Hepatocyte (in vitro differentiated cells): ENCODE data around the gene SPECC1. TPM values are rescaled to one million over a fixed set of nuclear protein-coding genes. Genes with fewer than 3 reads are reported as not detected.

Experiments
- DNase-seq: peaks from one replicate; pipeline ENCODE4 v3.0.0-alpha.2; 2016; ENCODE audit warnings: low spot score
- H2AFZ ChIP-seq: fragments of 200-600 bp; sonication (generic); 2 replicates; pipeline ENCODE4 v1.6.0; 2016; ENCODE audit warnings: antibody characterized with exemption, mild to moderate bottlenecking
- H3K27ac ChIP-seq: fragments of 200-600 bp; sonication (generic); 2 replicates; pipeline ENCODE4 v1.5.1; 2016; ENCODE audit warnings: mild to moderate bottlenecking
- H3K27me3 ChIP-seq: fragments of 200-600 bp; sonication (generic); 2 replicates; pipeline ENCODE4 v1.6.1; 2016
- H3K36me3 ChIP-seq: fragments of 200-600 bp; sonication (generic); replicated peaks from 2 replicates; pipeline ENCODE4 v1.5.1; 2016; ENCODE audit warnings: low read depth; ENCODE audit not compliant: insufficient read depth
- H3K4me1 ChIP-seq: fragments of 200-600 bp; sonication (generic); 2 replicates; pipeline ENCODE4 v1.5.1; 2016; ENCODE audit warnings: mild to moderate bottlenecking, moderate library complexity; ENCODE audit not compliant: insufficient read depth
- H3K4me2 ChIP-seq: fragments of 200-600 bp; sonication (generic); 2 replicates; pipeline ENCODE4 v1.6.0; 2016
- H3K4me3 ChIP-seq: fragments of 200-600 bp; sonication (generic); 2 replicates; pipeline ENCODE4 v1.5.1; 2016; ENCODE audit warnings: mild to moderate bottlenecking
- H3K79me2 ChIP-seq: fragments of 200-600 bp; sonication (generic); 2 replicates; pipeline ENCODE4 v1.6.0; 2017; ENCODE audit warnings: mild to moderate bottlenecking
- H3K9me2 ChIP-seq: fragments of 200-600 bp; sonication (generic); replicated peaks from 2 replicates; pipeline ENCODE4 v1.6.0; 2017; ENCODE audit warnings: mild to moderate bottlenecking; ENCODE audit not compliant: insufficient read depth
- H3K9me3 ChIP-seq: fragments of 200-600 bp; sonication (generic); 2 replicates; pipeline ENCODE4 v1.5.1; 2016; ENCODE audit warnings: low read depth, mild to moderate bottlenecking
- H4K20me1 ChIP-seq: fragments of 200-600 bp; sonication (generic); 2 replicates; pipeline ENCODE4 v1.6.0; 2016; ENCODE audit warnings: mild to moderate bottlenecking; ENCODE audit not compliant: insufficient read depth, poor library complexity, severe bottlenecking
- EZH2 ChIP-seq: fragments of 200-600 bp; sonication (generic); IDR thresholded peaks from 2 replicates; pipeline ENCODE4 v1.6.1; 2016; ENCODE audit warnings: antibody characterized with exemption, mild to moderate bottlenecking, borderline replicate concordance
- EZH2phosphoT487 ChIP-seq: fragments of 200-600 bp; sonication (generic); IDR thresholded peaks from one replicate; pipeline ENCODE4 v1.6.1; 2018; ENCODE audit warnings: antibody characterized with exemption, mild to moderate bottlenecking, low read depth, moderate library complexity; ENCODE audit not compliant: unreplicated experiment, severe bottlenecking
- WGBS: methylation state at CpG from one replicate; pipeline ENCODE4 v1.1.6; 2016; ENCODE audit warnings: low lambda C conversion rate; ENCODE audit errors: missing lambda C conversion rate; 5-methylcytosine and 5-hydroxymethylcytosine counted together
- polyA plus RNA-seq: library from polyadenylated mRNA; unstranded; fragments of >200 nt; fragmentation: Nextera tagmentation; extraction: Ambion mirVana; gene quantifications from 2 replicates; pipeline ENCODE4 v1.2.1, GENCODE V29; 2016
- total RNA-seq: library from RNA; depleted of rRNA; stranded (reverse); fragments of >200 nt; gene quantifications from 2 replicates; pipeline ENCODE4 v1.2.3, GENCODE V29; 2014
- TF ChIP-seq, protein P1 (sequence below): fragments of 200-600 bp; sonication (generic); IDR thresholded peaks from 2 replicates; pipeline ENCODE4 v1.5.1; 2016; ENCODE audit warnings: antibody characterized with exemption, mild to moderate bottlenecking; ENCODE audit not compliant: poor library complexity

SPECC1 gene
- total and polyA plus RNA-seq, 2 experiments from 2014 or later: 20.4 to 57.5 TPM

DNA sequence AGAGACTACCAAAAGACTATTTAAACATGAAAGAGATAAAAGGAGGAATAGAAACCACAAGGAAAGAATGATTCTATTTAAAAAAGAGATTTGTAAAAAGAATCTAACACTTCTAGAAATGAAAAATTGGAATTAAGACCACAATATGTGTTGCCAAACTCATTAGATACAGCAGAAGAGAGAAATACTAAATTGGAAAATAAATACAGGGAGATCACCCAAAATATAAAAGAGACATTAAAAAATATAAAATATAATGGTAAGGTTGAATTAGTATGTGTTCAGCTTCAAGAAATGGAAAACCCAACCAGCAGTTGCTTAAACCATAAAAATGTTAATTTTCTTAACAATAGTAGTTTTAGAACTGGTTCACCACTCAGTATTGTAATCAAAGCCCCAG is 297.8 kb downstream of the SPECC1 start:
- Histone ChIP-seq H3K9me3 (peaks cover 21% of the 10 kb centered on the region), H3K4me2 (no peak overlapping the region), H3K36me3 (no peaks in the 10 kb centered on the region), H3K27me3 (no peaks in the 10 kb centered on the region), H3K27ac (no peak overlapping the region), H2AFZ (no peak overlapping the region), H3K4me1 (no peaks in the 10 kb centered on the region), H3K9me2 (no peaks in the 10 kb centered on the region), H4K20me1 (no peaks in the 10 kb centered on the region), H3K4me3 (no peak overlapping the region), H3K79me2 (no peaks in the 10 kb centered on the region)
- TF ChIP-seq EZH2: no peak
- TF ChIP-seq EZH2phosphoT487: no peak
- TF ChIP-seq, protein P1, sequence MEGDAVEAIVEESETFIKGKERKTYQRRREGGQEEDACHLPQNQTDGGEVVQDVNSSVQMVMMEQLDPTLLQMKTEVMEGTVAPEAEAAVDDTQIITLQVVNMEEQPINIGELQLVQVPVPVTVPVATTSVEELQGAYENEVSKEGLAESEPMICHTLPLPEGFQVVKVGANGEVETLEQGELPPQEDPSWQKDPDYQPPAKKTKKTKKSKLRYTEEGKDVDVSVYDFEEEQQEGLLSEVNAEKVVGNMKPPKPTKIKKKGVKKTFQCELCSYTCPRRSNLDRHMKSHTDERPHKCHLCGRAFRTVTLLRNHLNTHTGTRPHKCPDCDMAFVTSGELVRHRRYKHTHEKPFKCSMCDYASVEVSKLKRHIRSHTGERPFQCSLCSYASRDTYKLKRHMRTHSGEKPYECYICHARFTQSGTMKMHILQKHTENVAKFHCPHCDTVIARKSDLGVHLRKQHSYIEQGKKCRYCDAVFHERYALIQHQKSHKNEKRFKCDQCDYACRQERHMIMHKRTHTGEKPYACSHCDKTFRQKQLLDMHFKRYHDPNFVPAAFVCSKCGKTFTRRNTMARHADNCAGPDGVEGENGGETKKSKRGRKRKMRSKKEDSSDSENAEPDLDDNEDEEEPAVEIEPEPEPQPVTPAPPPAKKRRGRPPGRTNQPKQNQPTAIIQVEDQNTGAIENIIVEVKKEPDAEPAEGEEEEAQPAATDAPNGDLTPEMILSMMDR: no peak
- DNase-seq: no peak

DNA sequence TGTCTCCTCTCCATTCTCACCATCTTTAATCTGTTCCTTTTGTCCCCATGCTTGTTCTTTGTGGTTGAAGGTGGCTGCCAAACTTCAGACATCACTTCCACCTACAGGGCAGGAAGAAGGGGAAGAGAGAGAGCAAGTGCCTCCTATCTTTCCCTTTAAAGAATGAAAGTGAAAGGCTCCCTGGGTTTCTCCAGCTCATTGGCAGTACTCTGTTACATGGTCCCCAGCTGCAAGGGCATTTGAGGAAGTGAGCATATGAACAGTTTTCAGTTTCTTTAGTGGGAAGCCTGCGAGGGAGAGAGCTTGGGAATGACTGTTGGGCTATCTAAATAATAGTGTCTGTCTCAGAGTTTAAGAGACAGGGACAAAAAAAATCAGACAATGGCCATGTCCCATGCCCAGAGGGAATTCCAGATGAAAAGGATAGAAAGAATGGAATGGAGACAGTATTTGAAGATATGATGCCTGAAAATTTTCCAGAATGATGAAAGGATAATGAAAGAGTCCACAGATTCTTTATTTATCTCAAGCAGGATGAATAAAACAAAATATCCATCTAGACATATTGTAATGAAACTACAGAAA is 298.3 kb downstream of the SPECC1 start:
- TF ChIP-seq EZH2: no peak

DNA sequence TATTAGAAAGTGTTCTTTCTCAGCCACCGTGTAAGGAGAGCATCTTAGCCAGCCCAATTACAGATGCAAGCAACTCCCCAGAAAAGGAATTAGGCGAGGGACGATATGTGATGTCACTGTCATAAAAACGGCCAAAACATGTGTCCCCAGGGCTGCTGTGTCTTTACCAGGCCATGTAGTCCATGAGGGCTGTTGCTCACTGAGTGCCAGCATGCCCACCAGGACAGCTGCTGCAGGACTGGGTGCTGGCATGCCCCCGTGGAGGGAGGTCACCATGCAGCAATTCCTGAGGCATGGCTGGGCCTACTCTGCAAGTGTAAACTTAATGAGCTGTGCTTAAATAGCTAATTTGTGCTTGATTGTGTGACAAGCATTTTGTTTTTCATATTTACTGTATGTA is 301.3 kb downstream of the SPECC1 start:
- no peak overlapping the region for H3K27ac ChIP-seq
- no peaks in the 10 kb centered on the region for H3K9me2 ChIP-seq
- no peak overlapping the region for H3K4me2 ChIP-seq
- peaks cover 21% of the 10 kb centered on the region for H3K9me3 ChIP-seq
- no peaks in the 10 kb centered on the region for H3K79me2 ChIP-seq
- 87% methylated on average over 5 of the region's 5 CpGs for WGBS
- H3K4me1 ChIP-seq: no peaks in the 10 kb centered on the region
- no peak for TF ChIP-seq EZH2phosphoT487
- TF ChIP-seq, protein P1: no peak
- no peak for TF ChIP-seq EZH2
- no peaks in the 10 kb centered on the region for H3K27me3 ChIP-seq
- no peaks in the 10 kb centered on the region for H3K36me3 ChIP-seq
- no peak overlapping the region for H3K4me3 ChIP-seq
- no peak for DNase-seq
- H4K20me1 ChIP-seq: no peaks in the 10 kb centered on the region
- no peak overlapping the region for H2AFZ ChIP-seq

More for the DNA sequence above, 298.3 kb downstream of the SPECC1 start:
- Histone ChIP-seq H4K20me1 (no peaks in the 10 kb centered on the region), H3K4me3 (no peak overlapping the region), H3K27ac (no peak overlapping the region), H3K36me3 (no peaks in the 10 kb centered on the region), H3K4me1 (no peaks in the 10 kb centered on the region), H3K9me3 (peaks cover 21% of the 10 kb centered on the region), H2AFZ (no peak overlapping the region), H3K4me2 (no peak overlapping the region), H3K27me3 (no peaks in the 10 kb centered on the region), H3K79me2 (no peaks in the 10 kb centered on the region), H3K9me2 (no peaks in the 10 kb centered on the region)
- WGBS: 100% methylated on average over 1 of the region's 1 CpG
- no peak for DNase-seq

DNA sequence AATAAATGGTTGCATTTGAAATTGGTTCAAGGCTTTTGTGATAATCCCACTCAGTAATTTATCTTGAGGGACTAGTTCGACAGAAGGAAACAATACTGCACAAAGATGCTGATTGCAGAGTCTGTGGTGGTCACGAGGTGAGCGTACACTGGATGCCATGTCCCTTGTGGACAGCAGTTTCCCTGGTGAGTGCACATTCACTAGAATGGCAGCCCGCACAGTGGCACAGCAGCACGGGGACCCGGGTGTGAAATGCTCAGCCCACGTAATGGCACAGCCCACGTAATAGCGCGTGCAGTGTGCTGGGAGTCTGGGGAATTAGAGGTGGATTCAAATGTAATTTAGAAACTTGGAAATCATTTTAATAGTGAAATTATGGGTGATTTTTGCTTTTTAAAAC is 304.1 kb downstream of the SPECC1 start:
- TF ChIP-seq, protein P1: no peak
- TF ChIP-seq EZH2 (no peak), EZH2phosphoT487 (no peak)
- Histone ChIP-seq H3K27ac (no peak overlapping the region), H3K4me3 (no peak overlapping the region), H4K20me1 (no peaks in the 10 kb centered on the region), H3K27me3 (no peaks in the 10 kb centered on the region), H3K4me2 (no peak overlapping the region), H3K9me3 (no peaks in the 10 kb centered on the region), H3K36me3 (no peaks in the 10 kb centered on the region), H3K9me2 (no peaks in the 10 kb centered on the region), H3K79me2 (no peaks in the 10 kb centered on the region), H2AFZ (no peak overlapping the region), H3K4me1 (no peaks in the 10 kb centered on the region)
- DNase-seq: no peak
- WGBS: 90% methylated on average over 10 of the region's 10 CpGs
